Stimulated activated CD4-positive, alpha-beta T cell treated with anti-CD3 and anti-CD28 coated beads, Interleukin-1b, Interleukin-23, amount 100 ng/mL, for 48 hours (primary cell): ENCODE measurements around the gene CFDP1.
A peak's percentile ranks its signal among the peaks of the same experiment; 100 is the strongest.

Experiments
- DNase-seq: peaks from one replicate; pipeline ENCODE4 v3.0.0-alpha.2; 2020

The CFDP1 gene

DNA sequence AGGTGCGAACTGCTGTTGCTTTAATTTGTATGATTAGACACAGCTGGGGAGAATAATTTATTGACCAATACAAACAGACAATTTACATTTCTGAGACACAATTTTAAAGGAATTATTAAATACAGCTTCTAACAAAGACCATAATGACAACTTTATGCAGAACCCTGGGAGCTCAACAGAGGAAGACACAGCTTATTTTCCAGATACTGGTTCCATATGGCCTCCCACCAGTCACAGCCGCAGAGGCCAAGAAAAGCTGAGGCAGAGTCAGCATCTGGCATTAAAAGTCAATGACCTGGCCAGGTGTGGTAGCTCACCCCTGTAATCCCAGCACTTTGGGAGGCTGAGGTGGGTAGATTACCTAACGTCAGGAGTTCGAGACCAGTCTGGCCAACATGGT lies 115.8 kb downstream of the CFDP1 start:
- no peak for DNase-seq

DNA sequence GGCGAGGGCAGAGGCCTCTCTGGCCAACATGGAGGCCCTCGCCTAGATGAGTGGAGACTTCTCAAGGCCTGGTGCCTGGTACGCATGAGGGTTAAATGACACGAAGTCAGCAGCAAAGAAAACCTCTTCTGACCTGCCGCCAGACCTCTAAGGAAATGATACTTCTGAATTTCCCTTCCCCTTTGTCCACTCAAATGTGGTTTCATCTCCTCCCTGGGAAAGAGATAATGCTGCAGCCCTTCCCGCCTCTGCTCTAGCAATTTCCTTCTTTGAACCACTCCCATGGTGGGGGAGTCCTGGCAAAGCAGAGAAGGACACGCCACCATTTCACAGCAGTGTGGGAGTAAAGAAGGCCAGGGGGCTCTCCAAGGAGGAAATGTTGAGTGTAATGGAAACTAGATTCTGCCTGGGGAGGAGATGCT lies 116.2 kb downstream of the CFDP1 start:
- DNase-seq, result no peak

DNA sequence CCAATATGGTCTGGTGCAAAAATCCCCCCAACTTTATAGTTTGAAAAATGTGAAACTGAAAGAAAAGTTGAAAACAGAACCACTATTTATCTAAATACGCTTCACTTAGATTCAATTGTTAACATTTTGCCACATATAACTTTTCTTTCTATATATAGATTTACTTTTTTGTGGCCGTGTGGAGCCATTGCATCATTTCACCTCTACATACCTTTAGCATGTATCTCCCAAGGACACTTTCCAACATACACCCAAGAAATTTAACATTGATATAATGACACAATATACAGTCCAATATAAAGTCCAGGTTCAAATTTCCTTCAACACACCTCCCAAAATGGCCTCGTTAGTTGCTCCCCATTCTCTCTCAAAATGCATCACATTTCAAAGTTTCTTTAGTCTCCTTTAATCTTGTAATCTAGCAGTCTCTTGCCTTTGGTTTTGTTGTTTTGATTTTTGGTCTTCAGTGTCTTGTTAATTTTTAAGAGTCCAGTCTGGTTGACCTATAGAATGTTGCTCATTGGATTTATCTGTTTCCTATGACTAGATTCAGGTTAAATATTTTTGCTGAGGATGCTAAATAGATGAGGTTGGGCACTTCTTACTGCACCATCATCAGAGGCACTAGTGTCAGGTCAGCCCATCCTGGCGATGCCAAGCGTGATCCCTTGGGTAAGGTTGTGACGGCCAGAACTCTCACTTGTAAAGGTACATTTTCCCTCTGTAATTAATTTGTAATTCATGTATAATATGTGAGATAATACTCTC lies 117.6 kb downstream of the CFDP1 start:
- no peak for DNase-seq

DNA sequence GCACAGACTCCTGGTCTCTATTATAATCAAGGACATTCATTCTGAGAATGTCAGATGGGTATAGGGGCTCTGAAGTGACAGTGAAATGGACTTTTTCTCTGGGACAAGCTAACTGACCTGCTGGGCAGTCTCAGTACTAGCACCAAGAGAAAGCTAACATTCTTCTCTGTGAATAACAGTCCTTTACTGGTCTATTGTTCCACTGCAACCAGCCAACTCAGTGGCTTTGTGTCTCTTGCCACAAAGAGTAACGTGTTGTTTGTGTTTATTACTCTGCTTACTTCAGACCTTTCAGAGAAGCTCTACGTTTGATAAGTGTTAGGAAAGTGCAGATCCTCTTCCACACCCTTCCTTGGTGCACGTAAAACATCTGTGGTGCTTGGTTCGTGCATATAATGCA lies 120.4 kb downstream of the CFDP1 start:
- DNase-seq, result no peak

DNA sequence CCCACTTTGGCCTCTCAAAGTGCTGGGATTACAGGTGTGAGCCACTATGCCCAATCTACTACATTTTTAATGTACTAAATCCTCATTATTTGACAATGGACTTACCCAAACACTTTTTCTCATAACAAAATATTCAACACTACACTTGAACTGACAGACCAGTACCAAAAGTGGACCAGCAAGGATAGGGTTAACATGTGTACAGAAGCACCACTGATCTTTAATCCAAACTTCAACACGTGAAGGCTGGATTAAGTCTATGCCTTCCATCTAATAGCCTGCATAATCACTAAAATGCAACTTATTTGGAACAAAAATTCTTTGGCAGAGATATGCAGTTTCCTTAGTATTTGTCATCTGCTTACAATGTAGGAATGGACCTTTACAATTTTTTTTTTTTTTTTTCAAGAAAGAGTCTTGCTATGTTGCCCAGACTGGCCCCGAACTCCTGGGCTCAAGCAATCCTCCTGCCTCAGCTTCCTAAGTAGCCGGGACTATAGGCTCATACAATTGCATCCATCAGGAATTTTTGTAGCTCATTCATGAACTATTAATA lies 121.8 kb downstream of the CFDP1 start:
- no peak for DNase-seq

DNA sequence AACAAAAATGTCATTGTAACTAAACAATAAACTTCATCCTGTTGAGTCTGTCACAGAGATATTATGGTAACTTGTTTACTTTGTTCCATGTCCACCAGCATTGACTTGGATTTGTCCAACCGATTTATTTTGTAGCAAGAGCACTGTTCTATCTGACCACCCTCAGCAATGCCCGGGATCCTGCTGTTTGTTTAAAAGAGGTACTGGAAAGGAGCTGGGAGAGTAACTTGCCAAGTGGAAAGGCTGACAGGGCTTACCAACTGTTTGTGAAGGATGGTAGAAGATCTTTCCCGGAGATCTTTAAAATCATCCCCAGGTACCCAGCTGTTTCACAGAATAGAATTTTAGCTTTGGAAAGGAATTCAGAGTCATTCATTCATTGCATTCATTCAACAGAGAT lies 122.8 kb downstream of the CFDP1 start:
- no peak for DNase-seq

DNA sequence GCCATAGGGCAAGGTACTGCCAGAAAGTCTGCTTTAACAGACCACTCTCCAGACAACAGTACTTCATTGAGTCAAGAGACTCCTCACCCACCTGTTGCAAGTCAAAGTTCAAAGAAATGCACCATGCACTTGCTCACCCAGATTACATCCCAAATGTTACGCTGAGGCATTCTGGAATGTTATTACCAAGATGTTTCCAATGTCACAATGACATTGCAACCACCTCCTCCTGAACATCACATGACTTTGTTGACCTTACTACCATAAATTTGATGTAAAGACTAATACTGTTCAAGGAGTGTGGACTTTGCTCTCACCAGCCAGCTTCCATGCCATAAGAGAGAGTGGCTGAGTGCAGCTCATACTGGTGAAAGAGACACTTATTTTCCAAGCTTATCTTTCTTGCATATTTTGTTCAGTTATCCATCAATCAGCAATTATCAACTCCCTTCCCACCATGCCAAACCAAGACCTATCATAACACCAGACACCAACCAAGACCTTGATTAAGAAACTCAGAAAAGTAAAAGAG lies 123.3 kb downstream of the CFDP1 start:
- DNase-seq, result no peak

DNA sequence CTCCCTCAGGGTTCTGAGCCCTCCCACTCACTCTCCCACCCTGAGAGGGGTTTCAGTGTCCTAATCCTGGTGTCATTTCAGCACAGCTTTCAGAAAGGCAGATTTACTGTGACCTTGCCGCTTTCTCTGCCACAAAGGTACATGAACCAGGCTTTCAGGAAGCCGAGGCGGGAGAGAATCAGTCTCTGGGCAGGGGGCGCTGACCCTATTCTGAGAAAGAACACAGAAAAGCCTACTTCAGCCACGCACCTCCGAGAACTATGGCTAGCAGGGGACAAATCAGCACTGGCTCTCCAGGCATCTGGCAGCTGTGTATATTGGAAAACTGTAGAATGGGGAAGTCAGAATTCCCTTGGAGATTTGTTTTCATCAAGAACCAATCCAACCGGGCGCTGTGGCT lies 124.1 kb downstream of the CFDP1 start:
- DNase-seq, result no peak

DNA sequence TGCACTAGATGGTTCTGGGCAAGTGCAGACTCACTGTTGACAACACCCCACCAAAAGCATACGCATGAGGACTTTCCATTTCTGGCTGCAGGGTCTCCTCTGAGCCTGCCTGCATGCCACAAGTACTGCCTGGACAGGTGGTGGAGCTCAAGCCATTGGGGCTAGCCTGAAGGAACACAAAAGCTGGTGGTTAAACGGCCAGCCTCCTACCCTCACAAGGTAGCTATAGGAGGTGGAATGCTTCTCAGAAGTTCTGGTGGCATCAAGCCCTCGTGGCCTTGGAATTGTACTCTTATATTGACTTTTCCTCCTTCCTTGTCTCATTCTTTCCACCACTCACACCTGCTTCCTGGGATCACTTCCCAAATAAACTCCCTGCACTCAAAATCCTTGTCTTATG lies 125.3 kb downstream of the CFDP1 start:
- no peak for DNase-seq

DNA sequence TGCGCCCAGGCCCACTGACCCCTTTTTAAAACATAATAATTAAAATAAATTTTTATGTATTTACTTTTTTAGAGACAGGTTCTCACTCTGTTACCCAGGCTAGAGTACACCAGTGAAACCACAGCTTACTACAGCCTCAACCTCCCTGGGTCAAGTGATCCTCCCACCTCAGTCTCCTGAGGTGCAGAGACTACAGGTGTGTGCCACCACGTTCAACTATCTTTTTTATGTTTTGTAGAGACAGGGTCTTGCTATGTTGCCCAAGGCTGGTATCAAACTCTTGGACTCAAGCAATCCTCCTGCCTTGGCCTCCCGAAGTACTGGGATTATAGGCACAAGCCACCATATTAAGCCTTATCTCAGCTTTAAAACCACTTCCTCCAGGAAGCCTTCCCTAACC lies 125.8 kb downstream of the CFDP1 start:
- no peak for DNase-seq

DNA sequence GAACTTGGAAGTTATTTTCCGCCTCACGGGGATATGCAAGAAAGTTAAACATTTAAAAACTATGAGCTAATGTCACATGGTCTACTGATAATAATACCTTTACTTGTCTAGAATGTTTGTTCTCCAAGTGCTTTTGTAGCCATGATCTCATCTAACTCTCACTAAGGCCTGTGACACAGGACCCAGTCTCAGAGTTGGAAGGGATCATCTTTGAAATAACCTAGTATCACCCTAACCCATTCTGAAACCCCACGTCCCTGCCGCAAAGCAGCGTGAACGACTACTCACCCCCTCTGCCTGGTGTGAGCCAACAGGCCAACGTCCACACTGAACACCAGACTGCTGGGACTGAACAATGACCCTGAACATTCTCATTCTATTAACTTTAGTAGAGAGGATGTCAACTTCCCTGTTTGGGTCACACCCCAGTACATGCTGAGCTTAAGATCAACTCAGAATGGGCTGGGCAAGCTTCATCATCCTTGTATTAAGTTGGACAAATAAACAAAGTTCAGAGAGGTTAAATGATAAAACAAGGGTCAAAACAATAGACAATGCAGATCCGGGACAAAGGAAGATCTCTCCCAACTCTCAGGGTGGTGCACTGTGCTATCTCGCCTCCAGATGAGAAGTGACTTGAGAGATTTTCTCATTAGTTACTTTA lies 127.1 kb downstream of the CFDP1 start:
- DNase-seq, result no peak

DNA sequence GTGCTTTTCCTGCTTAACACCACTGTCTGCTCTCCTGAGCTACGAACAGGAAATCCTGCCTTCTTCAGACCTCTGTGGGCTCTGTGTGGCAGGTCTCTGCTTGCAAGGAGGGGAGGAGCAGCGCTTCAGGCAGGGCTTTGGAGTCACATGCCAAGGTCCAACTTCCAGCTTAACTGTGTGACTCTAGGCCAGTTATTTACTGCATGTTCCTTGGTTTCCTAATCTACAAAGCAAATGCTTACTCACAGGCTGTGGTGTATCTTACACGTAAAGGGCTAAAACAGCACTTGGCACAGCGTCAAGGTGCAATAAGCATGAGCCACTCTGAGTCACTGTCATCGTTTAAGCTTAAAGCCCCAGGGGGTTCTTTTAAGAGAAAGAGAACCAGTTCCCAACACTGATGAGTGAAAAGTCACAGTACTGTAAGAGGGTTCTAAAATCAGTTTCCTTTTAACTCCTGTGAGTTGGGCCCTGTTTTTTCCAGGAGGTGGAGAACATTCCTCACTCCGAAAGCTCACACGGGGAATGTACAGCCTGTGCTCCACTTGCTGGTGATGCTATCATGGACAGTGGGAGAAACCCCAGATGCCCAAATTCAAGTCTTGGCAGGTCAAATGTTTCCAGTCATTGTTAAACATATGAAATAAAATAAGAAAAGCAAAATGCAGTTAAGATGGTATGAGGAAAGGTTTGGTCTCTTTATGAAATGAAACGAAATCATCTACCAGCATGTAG lies 127.8 kb downstream of the CFDP1 start:
- DNase-seq, result peak; percentile 83

DNA sequence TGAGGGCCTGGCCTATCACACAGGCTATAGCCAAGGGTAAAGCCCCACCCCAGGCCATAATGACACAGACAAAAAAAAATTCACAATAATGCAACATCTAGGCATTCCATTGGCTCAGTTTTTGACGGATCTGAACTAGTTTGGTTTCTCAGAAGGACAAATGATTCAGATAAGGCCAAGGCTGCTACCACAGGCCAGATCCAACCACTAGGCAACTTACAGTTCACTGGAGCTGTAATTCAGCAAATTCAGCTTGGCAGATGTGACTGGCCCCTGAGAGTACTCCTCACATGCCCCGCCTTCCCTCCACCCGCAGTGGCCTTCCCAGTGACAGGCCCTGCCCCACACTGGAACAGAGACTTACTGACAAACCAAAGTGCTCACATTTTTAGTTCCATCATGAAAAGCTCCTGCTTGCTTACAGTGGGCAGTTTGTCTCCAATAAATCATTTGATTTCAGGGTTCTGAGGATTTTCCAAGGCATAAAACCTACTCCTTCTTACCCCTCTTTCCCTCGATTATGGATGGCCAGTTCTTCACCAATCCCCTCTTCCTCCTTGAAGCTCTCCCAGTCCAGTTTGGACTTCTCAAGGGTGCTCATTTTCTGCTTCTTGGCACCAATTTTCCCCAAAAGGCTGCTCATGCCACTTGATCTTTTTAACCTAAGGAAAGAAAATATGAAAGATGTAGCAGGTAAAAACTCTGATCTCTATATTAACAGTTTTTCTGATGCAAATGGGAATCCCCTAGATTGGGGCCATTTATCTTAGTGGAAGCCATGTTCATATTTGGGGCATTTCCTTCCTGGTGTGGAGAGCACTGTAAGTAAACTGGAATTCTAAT lies 128.6 kb downstream of the CFDP1 start:
- DNase-seq, result peak; percentile 30

DNA sequence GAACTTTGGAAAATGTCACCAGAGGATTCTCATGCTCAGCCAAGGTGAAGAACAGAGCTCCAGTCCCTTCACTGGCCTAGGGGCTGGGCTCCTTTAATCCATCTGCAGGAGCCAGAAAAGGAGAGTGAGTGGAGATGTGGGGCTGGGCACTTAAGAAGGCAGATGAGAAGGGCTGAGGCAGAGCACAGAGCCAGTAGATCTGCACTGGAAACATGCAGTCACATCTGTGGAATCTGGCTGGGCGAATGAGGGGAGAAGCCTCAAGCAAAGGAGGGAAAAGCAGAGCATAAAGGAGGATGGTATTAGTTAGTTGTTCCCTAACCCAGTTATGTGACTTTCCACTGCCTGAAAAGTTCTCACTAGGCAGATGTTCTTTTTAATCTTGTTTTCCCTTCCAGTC lies 131.5 kb downstream of the CFDP1 start:
- DNase-seq, result no peak

DNA sequence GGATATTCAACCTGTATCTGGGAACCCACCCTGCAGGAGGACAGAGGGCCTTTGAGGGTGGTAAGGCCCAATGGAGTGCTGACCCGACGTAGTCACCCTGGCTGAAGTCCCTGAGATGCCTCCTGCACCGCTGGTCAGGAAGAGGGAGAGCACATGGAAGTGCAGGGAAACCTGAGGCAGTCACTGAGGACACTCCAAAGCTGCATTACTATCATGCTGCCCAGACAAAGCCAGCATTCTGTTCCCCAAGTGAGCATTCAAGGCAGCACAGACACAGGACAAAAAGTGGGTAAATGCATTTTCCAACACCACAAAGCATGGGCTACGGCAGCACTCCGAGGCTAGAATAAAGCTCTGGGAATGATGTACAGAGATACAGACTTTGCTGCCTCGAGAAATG lies 135.0 kb downstream of the CFDP1 start:
- no peak for DNase-seq

DNA sequence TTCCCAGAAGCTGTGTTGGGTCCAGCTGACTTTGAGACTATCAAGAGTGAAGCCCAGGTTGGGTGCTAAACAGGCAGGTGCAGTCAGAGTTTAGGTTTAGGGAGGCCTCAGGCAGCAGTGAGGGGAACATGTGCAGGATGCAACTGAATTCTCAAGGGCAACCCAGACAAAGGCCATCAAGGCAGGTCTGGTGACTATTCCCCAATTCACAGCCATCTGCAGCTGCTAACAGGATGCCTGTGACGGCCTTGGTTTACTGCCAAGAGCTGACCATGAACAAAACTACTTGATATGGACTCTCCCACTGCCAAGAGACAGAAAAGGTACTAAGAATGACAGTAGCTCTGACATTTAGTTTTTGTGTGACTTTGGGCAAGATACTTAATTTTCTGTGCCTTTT lies 136.7 kb downstream of the CFDP1 start:
- no peak for DNase-seq

DNA sequence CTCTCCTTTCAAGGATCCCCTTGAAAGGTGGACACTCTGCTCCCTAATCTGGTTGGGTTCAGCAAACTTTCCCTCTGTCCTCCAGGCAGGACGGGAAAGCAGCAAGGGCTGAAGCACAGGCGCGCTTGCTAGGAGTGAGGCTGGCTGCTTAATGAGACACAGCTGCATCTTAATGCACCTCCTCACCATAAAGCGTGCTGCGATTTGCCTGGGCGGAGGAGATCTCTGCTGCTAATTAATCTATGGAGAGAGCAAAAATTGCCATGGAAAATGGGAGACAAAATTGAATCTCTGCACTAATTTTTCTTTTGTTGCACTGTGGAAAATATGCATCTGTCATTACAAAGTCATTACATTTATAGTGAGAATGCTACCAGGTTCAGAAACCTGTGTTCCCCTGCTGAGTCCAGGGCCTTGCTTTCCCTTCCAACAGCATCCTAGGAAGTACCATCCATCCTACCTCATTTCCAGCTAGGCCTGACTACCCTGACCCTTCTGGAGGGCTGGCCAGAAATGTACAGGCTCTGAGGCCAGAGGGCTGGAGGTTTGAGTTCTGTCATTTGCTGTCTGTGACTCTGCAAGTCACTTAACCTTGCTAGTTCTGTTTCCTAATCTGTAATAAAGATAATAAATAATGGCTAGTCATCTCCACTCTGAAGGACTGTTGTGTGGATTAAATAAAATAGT lies 138.4 kb downstream of the CFDP1 start:
- no peak for DNase-seq

DNA sequence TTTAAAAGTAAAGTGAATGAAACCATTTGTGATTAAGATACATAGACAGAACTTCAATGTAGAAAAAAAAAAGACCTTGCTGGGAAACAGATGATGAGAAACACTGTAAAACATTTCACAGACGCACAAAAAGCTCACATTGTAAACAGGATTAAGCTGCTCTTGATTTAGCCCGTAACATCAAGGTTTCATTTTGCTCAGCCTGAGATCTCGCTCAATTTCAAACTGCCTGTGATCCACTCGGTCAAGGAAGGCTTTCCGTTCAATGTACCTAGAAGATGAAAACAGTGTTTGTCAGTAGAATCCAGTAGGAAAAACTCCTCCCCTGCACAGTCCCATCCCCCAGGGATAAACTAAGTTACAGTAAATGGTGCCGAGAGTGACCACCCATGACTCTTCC lies 139.5 kb downstream of the CFDP1 start:
- DNase-seq, result no peak

DNA sequence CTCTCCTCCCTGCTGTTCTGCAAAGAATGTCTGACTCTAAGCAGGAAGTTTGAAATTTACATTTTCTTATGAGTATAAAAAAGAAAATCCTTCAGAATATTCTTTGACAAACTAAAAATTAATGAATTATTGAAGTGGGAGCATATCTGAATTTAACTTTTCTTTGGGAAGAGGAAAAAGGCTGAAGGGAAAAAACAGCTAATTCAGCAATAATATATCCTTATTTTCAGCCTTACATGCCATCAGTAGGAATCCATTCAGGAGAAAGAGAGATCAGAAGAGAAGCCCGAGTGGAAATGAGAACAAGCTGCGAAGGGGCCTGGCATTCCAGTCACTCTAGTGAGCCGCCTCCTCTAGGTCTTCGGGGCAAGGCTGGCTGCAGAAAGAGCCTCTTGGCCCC lies 140.1 kb downstream of the CFDP1 start:
- DNase-seq, result no peak

DNA sequence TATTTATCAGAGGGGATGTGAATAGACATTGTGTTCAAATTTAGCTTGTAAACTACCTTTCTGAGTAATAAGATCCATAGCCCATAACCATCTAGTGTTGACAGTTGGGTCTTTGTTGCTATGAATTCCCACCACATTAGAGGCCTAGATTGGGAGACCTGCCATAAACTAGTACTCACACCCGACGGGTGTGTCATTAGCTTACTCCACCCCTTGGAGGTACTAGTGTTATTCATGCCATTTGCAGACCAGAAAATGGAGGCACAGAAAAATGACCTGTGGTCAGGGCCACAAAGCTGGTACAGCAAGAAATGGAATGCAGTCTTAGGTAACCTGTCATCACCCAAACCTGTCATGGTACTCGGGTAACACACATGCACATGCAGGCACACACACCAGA lies 140.6 kb downstream of the CFDP1 start:
- no peak for DNase-seq

DNA sequence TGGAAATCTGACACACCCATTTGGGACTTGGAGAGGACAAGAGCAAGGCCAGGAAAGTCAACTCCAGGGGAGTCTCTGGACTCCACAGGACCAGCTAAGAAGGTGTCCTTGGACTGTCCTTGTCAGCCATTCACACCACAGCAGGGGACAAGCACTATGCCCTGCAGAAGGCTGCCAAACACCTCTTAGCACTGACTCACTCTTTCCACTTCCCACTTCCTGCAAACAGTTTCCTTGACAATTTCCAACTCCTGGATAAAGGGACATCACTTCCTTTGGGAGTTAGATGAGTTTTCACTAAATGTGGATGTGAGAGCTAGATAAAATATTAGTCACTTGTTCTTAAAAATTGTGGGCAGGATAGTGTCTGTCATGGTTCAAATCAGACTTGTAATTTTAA lies 144.1 kb downstream of the CFDP1 start:
- no peak for DNase-seq

DNA sequence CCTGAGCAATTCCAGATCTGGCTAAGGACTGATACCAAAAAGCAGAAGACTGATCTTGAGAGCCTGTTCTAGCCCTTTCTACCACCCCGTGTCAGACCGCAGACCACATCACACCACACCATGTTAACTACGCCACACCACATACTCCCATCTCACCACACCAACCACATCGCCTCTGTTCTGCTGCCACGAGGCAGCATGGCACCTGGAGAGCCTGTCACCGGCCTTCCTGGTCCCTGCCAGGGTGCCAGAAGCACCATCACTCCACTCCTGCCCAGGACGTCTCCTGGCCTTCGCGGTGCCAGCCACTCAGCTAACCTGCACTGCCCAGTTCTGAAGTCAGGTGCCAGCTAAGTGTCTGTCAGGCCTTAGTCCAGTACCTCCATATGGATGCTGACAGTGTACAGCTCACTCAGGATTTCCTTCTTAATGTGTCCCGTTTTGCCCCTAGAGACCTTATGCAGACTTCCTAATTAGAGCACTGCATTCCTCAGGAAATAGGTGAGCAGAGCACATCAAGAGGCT lies 144.6 kb downstream of the CFDP1 start:
- DNase-seq, result peak; percentile 74
